ENCODE measurements around the gene KCNS1. TPM values are rescaled to one million over a fixed set of nuclear protein-coding genes. Genes with fewer than 3 reads are reported as not detected.

Gene KCNS1
- total RNA-seq, 1 donor from 2014 or later: not detected

DNA sequence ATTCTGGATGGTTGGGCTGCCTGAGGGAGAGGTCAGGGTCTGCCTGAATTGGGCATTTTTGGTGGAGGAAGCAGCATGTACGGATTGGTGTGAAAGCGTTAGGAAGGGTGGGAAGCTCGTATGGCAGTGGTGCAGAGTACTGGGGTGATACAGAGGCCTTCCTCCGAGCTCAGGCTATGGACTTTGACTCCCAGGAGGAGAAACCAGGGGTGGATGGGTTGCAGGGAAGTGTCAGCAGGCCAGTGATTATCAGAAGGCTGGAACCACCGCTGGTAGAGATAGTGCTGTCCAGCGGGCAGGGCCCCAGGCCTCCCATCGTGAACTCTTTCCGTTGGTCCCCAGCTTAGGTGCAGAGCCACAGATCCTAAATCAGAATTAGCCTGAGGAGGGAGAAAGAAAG lies 8.7 kb upstream of the KCNS1 start:
- no peak for DNase-seq (ENCODE audit: low read depth)

DNA sequence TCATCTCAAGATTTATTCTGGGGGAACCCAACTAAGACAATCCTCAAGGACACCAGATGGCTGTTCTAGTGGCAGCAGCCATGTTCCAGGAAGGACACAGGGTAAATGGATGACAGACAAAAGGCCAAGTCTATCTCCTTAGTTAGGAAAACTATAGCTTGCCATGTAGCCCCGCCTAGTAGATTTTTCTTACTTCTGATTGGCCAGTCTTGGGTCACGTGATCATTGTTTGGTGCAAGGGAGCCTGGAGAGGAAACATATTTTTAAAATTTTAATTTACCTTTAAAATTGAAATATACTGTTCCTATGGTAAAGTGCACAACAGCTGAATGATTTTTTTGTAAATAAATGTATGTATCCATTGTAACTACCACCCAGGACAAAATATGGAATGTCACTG lies 4.4 kb upstream of the KCNS1 start:
- DNase-seq (ENCODE audit: low read depth): peak; percentile 41

DNA sequence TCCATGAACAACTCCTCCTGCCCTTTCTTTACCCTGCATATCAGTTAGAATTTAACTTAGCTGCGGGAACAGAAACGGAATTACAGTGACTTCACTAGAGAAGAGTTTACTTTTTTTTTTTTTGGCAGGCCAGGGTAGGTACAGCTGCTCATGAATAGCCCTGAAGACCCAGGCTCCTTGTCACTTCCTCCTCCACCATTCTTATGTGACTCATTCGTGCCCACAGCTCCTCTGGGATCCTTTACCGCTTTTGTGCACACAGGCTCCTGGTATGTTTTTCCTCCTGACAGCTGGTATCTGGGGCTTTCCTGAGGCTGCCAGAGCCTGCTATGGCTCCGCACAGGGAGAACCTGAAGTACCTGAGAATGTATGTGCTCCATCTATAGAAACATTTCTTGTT lies 3.9 kb upstream of the KCNS1 start:
- DNase-seq (ENCODE audit: low read depth): peak; percentile 96

DNA sequence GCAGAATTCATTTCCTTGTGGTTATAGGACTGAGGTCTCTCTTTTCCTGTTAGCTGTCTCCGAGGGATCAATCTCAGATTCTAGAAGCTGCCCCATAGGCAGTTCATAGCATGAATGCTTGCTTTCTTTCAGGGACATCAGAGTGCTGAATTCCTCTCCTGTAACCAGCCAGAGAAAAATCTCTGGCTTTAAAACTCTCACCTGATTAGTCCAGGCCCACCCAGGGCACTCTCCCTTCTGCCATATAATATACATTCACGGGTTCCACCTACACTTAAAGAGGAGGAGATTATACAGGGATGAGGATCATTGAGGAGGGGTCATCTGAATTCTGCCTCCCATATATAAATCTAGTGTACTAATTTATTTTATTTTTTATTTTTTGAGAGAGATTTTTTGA lies 2.1 kb upstream of the KCNS1 start:
- no peak for DNase-seq (ENCODE audit: low read depth)

DNA sequence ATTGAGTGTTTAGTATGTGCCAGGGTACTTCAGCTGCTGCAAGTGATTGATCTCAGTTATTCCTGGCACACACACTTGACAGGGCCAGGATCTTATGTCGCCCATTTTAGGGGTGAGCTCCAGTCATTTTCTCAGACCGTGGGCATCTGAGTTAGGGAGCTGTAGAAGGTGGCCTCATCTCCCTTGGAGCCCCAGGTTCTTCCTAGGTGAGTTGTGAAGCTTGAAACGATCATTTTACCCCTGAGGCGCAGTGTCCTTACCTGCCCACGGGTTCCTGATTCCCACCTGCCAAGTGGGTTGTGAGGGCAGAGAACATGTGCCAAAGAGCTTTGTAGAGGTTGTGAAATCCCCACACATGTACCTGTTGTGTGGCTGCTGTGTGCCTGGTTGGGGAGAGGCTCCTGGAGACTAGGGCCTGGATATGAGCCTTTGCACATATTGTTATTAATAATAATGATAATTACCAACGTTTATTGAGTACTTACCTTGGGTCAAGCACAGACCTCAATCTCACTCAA lies 465 bp upstream of the KCNS1 start:
- no peak for DNase-seq (ENCODE audit: low read depth)

DNA sequence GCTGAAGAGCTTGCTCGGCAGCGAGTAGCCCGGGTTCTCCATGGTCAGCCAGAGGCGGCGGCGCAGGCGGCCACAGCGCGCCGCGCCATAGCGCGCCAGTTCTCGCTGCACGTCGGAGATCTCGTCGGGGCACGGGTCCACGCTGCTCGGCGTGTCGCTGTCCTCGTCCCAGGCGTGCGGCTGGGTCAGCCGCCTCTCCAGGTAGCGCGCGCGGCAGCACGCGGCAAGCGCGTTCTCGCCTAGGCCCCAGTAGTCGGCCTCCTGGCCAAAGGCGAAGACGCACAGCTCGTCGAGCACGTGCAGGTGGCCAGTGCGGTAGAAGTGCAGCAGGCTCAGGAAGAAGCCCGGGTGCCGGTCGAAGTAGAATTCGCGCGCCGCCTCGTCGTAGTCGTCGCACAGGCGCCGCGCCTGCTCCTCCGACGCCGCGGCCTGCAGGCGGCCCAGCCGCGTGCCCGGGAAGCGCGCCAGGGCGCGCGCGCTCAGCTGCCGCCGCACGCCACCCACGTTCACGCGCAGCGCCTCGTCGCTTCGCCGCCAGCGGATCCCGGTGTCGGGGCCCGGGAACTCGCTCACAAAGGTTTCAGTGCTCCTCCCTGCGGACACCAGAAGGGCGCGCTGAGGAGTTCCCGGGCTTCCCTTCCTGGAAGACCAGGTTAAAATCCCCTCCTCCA lies 2.7 kb downstream of the KCNS1 start:
- DNase-seq (ENCODE audit: low read depth): no peak

DNA sequence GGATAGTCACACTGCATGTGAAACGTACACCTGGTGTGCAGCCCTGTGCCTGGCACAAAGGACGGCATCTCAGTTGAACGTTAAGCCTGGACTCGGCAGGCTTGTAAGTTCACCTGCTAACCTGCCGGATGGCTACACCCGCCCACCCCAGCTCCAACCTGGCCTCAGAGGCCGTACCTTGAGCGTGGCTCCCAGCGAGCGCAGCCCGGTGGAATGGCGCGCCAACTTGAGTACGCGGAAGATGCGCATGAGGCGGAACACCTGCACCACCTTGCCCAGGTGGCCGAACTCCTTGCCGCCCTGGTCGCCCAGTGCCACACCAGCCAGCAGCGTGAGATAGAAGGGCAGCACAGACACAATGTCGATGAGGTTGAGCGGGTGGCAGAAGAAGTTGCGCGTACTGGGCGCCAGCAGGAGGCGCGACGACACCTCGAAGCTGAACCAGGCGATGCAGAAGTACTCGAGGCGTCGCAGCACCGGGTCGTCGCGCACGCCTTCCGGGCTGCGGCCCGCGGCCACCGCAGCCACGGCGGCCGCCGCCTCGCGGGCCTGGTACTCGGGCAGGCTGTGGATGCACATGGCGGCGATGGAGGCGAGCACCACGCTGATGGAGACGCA lies 3.3 kb downstream of the KCNS1 start:
- no peak for DNase-seq (ENCODE audit: low read depth)

DNA sequence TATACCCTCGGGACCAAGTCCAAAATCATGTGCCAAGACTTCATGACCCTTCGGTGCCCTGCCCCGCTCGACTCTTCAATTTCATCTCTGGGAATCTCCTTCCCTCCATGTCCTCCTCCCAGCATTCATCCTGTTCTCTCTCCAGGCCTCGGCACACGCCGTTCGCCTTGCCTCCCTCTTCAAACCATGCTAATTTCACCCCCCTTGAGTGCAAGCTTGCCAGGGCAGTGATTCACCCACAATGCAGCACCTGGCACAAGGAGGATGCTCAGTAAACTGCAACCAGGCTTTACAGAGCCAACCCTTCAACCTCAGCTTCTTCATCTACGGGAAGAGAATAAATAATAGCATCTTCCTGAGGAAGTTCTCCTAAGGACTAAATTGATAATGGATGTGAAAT lies 4.1 kb downstream of the KCNS1 start:
- DNase-seq (ENCODE audit: low read depth): no peak

DNA sequence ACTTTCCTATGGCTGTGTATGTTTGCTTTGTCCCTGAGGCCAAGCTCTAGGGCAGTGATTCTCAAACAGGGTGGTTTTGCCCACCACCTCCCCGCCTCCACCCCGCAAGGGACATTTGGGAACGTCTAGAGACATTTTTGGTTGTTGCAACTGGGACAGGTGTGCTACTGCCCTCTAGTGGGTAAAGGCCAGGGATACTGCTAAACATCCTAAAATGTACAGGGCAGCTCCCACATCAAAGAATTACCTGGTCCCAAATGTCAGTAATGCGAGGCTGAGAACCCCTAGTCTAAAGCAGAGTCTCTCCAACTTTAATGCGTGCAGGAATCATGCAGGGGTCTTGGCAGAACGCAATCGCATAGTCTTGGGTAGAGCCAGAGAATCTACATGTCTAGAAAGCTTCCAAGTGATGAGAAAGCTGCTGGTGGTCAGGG lies 5.1 kb downstream of the KCNS1 start:
- DNase-seq (ENCODE audit: low read depth): peak; percentile 78

DNA sequence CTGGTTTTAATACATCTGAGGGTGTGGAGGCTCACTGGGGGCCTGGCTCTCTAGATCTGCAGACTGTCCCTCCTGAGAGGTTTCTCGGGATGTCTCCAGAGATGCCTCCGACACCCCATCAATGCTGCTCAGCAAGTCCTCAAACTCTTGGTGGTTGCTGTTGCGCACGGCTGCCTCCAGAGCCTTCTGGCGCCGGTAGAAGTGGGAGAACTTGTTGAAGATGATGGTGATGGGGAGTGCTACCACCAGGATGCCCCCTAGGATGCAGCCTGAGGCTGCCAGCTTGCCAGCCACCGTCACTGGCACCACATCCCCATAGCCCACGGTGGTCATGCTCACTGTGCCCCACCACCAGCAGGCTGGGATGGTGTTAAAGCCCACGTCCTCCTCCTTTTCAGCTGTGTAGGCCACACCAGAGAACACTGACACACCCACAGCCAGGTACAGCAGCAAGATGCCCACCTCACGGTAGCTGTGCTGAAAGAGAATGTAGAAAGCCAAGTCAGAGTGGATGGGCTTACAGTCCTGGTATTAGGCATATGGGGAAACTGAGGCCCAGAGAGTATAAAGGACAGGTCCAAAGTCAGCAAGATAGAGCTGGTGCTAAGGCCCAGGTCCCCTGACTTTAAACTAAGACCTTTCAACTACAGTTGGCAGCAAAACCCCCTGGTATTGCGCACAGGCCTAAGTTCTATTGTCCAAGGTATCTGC lies 5.9 kb downstream of the KCNS1 start:
- DNase-seq (ENCODE audit: low read depth): no peak

DNA sequence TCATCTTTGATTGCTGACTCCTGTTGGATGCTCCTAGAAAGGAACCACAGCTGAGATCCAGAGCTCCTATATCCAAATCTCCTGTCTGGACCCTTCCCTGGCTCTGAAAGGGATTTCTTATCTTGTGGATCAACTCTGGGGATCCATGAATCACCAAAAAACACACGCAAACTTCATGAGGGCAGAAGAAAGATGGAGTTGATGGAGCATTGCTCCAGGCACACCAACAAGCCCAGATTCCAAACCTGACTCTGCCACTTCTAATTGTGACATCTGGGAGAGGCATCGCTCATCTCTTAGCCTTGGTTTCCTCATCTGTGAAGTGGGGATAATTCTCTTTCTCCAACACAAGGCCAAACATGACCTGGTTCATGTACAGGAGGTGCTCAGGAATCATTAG lies 6.7 kb downstream of the KCNS1 start:
- DNase-seq (ENCODE audit: low read depth): no peak

DNA sequence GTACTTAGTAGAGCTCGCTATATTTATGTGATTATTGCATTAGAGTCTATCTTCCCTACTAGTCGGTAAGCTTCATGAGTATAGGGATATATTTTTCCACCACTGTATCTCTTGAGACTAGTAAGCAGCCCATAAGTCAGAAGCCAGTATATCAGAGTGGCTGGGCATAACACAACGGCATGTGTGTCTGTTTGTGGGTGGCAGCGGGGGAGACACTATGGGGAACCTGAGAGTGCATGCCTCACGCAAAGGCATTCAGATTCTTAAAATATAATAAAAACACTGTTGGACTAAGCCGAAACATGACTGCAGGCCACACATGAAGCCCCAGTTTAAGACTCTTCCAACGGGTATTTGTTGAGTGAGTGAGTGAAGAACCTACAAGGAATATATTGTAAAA lies 8.0 kb downstream of the KCNS1 start:
- DNase-seq (ENCODE audit: low read depth): no peak

DNA sequence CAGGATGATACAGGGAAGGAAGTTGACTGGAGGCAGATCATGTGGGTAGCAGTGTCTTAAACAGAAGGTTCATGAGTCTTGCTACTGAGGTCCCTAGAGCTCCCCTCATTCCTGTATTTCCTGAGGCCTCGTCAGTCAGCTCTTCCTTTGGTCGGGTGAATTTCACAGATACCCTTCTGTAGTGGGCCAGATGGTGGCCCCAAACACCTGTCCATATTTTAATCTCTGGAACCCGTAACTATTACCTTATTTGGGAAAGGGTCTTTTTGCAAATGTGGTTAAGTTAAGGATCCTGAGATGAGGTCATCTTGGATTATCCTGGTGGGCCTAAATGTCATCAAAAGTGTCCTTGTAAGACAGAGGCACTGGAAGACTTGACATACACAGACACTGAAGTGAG lies 9.6 kb downstream of the KCNS1 start:
- no peak for DNase-seq (ENCODE audit: low read depth)

DNA sequence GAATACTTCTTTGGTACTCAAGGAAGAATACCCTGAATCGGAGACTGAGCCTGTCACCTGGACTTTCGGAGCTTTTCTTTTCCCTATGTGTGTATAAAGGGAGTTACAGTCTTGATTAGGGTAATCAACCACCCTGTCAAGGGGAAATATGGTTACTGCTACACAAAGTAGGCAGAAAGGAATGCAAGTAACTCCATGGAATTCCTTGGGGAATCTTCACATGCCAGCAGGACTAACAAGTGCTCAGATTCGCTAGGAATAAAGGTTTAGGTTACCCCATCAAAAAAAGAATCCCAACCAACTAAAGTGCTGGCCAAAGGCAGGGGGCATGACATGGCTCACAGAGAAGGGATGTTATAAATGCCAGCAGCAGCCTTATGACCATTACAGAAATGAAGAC lies 10.4 kb downstream of the KCNS1 start:
- DNase-seq (ENCODE audit: low read depth): no peak

DNA sequence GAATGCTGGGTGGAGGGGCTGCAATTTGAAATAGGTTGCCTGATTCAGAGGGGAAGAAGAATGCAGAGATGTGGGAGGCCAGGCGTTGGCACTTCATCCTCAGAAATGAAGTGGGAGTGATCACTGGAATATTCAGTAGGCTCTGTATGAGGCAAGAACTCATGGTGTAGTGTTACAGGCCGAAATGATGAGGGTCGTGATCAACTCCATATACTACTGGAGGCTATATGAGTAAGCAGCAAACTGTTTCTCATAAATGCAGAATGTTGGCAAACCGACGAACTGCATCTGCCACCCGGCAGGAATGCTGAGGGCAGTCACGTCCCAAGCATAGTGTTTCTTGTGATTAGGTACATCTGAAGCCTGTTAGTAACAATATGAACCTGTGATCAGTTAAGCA lies 12.7 kb downstream of the KCNS1 start:
- peak; percentile 24 for DNase-seq (ENCODE audit: low read depth)

DNA sequence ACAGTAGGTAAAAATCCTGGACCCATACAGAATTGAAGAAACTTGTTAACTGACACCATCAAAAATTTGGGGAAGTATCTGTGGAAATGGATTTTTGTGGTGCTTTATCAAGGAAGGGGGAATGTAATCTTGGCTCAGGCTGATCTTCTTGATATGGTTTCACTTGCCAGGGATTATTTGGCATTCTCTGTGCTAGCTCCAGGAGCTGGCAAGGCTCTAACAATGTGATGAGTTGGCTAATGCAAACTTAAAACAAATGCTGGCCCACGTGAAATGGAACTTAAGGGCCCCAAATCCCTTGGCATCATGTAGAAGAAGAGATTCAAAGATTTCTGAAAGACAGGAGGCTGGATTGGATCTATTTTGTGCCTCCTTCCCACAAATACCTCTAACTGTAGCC lies 13.1 kb downstream of the KCNS1 start:
- no peak for DNase-seq (ENCODE audit: low read depth)

DNA sequence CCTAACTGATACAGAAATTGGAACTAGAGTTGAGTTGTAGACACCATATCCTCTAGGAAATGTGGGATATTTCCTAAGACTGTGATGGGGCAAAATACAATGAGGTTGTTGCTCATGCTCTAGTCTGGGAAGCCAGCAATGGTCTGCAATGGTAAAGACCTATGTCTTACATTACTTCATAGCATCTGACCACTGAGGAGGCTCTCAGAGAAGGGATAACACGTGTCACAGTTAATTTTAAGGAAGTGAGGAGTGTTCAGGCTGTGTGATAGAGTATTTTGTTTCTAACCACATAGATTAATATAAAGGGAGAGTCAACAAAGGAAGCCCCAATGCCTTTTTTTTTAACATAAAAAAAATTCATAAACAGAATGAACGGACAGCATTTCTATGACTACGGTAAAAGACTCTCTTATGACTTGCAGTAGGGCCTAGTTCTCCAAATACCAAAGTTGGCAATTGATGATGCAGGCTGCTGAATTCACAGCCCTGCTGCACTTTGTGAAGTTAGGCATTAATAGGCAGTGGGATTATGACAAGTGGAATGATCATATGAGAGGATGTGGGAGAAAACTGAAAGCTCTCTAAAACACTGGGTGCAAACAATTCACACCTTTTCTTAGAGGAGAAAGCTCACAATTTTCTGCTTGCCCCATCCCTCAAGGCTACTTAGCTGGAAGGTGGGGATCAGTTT lies 13.7 kb downstream of the KCNS1 start:
- no peak for DNase-seq (ENCODE audit: low read depth)

DNA sequence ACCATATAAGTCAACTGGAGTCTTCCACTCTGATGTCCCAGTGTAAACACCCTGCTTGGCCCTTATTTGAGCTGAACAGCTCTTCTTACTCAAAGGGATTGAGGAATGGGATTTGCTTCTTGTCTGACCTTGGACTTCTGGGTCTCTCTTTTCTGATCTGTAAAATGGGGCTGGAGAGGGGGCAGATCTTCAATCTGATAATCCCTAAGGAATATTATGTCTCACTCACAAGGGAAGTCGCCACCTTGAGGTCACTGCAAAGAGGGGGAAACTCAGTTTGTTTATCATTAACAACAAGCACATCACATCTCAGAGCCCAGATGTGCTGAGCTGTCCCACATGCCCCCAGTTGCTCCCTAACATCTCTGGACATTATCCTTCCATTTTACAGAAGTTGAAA lies 15.1 kb downstream of the KCNS1 start:
- no peak for DNase-seq (ENCODE audit: low read depth)

DNA sequence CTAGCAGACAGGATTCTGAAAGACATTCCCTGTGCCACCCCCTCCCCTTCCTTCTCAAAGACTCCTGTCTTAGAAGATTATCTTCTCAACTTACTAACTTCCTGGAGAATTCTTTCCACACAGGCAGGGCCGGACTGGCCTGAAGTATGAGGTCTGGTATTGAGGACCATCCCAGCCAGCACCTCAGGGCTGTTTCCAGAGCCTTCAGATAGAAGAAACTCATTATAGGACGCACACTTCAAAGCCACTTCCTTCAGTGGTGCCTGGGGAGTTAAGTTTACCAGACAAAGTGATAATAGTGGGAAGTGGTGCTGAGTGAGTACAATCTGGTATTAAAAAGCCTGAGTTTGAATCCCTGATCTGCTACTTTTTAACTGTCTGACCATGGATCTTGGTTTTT lies 15.6 kb downstream of the KCNS1 start:
- DNase-seq (ENCODE audit: low read depth): no peak

DNA sequence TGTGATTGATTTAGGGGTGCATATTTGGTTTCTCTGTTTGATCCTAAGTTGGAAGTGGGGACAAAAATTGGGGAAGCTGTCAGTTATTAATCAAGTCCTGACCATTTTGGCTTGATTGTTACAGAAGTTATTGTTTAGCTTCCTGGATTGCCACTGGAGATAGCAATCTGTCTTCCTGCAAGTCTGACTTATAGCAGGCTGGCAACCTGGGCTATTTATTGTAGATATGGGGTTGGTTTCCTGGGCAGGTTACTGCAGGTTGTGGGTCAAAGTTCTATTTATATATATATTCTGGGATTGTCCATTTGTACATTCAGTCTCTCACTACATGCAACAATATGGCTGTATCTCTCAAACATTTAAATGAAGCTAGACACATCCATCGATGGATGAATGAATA lies 17.8 kb downstream of the KCNS1 start:
- DNase-seq (ENCODE audit: low read depth): no peak

DNA sequence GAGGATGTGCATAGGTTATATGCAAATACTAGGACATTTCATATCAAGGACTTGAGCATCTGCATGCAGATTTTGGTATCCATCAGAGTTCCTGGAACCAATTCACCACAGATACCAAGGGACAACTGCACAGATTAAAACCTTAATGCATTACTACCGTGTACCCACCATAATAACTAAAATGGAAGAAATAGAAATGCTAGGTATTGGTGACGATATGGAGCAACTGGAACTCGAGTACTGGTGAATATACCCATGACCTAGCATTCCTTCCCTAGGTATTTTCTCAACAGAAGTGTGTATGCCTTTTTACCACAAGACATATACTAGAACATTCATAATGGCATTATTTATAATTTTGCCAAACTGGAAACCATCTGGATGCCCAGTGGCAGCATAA lies 18.5 kb downstream of the KCNS1 start:
- no peak for DNase-seq (ENCODE audit: low read depth)
